H1 (cell line): ENCODE data around the gene CTCF. TPM values are rescaled to one million over a fixed set of nuclear protein-coding genes. Genes with fewer than 3 reads are reported as not detected.

Source experiments
- CTCF ChIA-PET: fragments of 300-600 bp; sonication (Branson Sonifier 250); formaldehyde crosslinking; loops from one replicate; lab custom pipeline; 2021; ENCODE audit not compliant: partially characterized antibody; lab: Charles Lee
- POLR2A ChIA-PET: fragments of 300-600 bp; sonication (Branson Sonifier 250); formaldehyde crosslinking; loops from one replicate; lab custom pipeline; 2021; ENCODE audit warnings: inconsistent platforms; ENCODE audit not compliant: partially characterized antibody; lab: Charles Lee
- DNase-seq, 2 experiments: peaks; one replicate each; pipeline versions ENCODE4 v3.0.0 to v3.0.0-alpha.2; 2010 to 2022; ENCODE audit warnings: low spot score in 2 of 2, low read depth in 1 of 2, mixed read lengths in 1 of 2
- FAIRE-seq: peaks from 2 replicates; lab custom pipeline; 2011; peaks lifted over from hg19 to GRCh38; lab: Jason Lieb, UNC
- H2AFZ ChIP-seq: 2 replicates; pipeline ENCODE4 v1.8.1; 2012; ENCODE audit warnings: low read length, inconsistent platforms
- H2AK5ac ChIP-seq: 2 replicates; pipeline ENCODE4 v1.6.1; 2013; ENCODE audit warnings: low read depth, low read length
- H2BK120ac ChIP-seq: replicated peaks from 2 replicates; pipeline ENCODE3; 2013; ENCODE audit warnings: low read depth, low read length, inconsistent platforms
- H2BK12ac ChIP-seq: 2 replicates; pipeline ENCODE4 v1.6.1; 2013; ENCODE audit warnings: low read depth, low read length
- H2BK15ac ChIP-seq: 2 replicates; pipeline ENCODE4 v1.6.1; 2013; ENCODE audit warnings: low read length
- H2BK20ac ChIP-seq: 2 replicates; pipeline ENCODE4 v1.6.1; 2013; ENCODE audit warnings: low read length
- H2BK5ac ChIP-seq: 2 replicates; pipeline ENCODE4 v1.6.1; 2013; ENCODE audit warnings: low read depth, low read length
- H3K14ac ChIP-seq: 2 replicates; pipeline ENCODE4 v1.6.1; 2013; ENCODE audit warnings: inconsistent platforms; ENCODE audit not compliant: insufficient read length
- H3K18ac ChIP-seq: 2 replicates; pipeline ENCODE4 v1.6.1; 2013; ENCODE audit warnings: low read length; ENCODE audit errors: extremely low read depth
- H3K23ac ChIP-seq: 2 replicates; pipeline ENCODE4 v1.6.1; 2013; ENCODE audit warnings: inconsistent platforms; ENCODE audit not compliant: insufficient read length
- H3K23me2 ChIP-seq: 2 replicates; pipeline ENCODE4 v1.6.1; 2013; ENCODE audit warnings: low read depth, low read length
- H3K27ac ChIP-seq: 2 replicates; pipeline ENCODE4 v1.6.1; 2011; ENCODE audit warnings: low read depth, low read length, inconsistent platforms
- H3K27me3 ChIP-seq, 4 experiments: replicated peaks in 1 of 4; 1 replicate in 1 of 4; 2 replicates in 3 of 4; pipeline versions ENCODE4 v1.6.1 to v1.8.1; 2011 to 2013; ENCODE audit warnings: low read length in 3 of 4, mild to moderate bottlenecking in 3 of 4, inconsistent platforms in 2 of 4, mixed read lengths in 2 of 4, moderate library complexity in 1 of 4; ENCODE audit not compliant: control insufficient read depth in 3 of 4, insufficient read depth in 3 of 4; ENCODE audit errors: extremely low read depth in 1 of 4
- H3K36me3 ChIP-seq, 4 experiments: 2 replicates each; pipeline versions ENCODE4 v1.6.1 to v1.8.1; 2011 to 2013; ENCODE audit warnings: mild to moderate bottlenecking in 4 of 4, low read length in 3 of 4, moderate library complexity in 2 of 4, control low read depth in 1 of 4, inconsistent platforms in 1 of 4; ENCODE audit not compliant: insufficient read depth in 4 of 4, control insufficient read depth in 2 of 4
- H3K4ac ChIP-seq: replicated peaks from 2 replicates; pipeline ENCODE3; 2013; ENCODE audit warnings: low read length, low read depth, mixed read lengths, inconsistent platforms; ENCODE audit not compliant: insufficient read length
- H3K4me1 ChIP-seq, 4 experiments: replicated peaks in 1 of 4; 1 replicate in 1 of 4; 2 replicates in 3 of 4; pipeline versions ENCODE4 v1.6.1 to v1.8.1; 2011 to 2013; ENCODE audit warnings: low read length in 3 of 4, inconsistent platforms in 2 of 4, mixed read lengths in 1 of 4; ENCODE audit not compliant: insufficient read depth in 4 of 4, control insufficient read depth in 3 of 4
- H3K4me2 ChIP-seq, 2 experiments: 2 replicates each; pipeline versions ENCODE4 v1.6.1 to v1.8.1; 2011 to 2013; ENCODE audit warnings: low read depth in 2 of 2, low read length in 2 of 2, control low read depth in 1 of 2, inconsistent platforms in 1 of 2, mild to moderate bottlenecking in 1 of 2; ENCODE audit not compliant: insufficient read depth in 1 of 2
- H3K4me3 ChIP-seq, 4 experiments: fragments of 200-600, 300-600 bp in 1 of 4; sonication (generic), shearing (Covaris generic), sonication (Bioruptor Twin) in 1 of 4; 2 replicates each; pipeline versions ENCODE4 v1.5.1 to v1.8.1; 2011 to 2016; ENCODE audit warnings: low read length in 4 of 4, low read depth in 3 of 4, control low read depth in 2 of 4, inconsistent platforms in 2 of 4, mild to moderate bottlenecking in 2 of 4, mixed read lengths in 1 of 4, moderate library complexity in 1 of 4; ENCODE audit not compliant: insufficient read depth in 2 of 4; ENCODE audit errors: extremely low read depth in 1 of 4
- H3K56ac ChIP-seq: replicated peaks from 2 replicates; pipeline ENCODE3; 2013; ENCODE audit warnings: low read depth, mild to moderate bottlenecking, mixed read lengths, low read length, inconsistent platforms; ENCODE audit not compliant: insufficient read length
- H3K79me1 ChIP-seq: 2 replicates; pipeline ENCODE4 v1.6.1; 2013; ENCODE audit warnings: low read depth, low read length, control low read depth
- H3K79me2 ChIP-seq, 2 experiments: 2 replicates each; pipeline versions ENCODE4 v1.6.1 to v1.8.1; 2012 to 2013; ENCODE audit warnings: low read length in 2 of 2, mild to moderate bottlenecking in 2 of 2, inconsistent platforms in 1 of 2; ENCODE audit not compliant: insufficient read depth in 2 of 2, control insufficient read depth in 1 of 2
- H3K9ac ChIP-seq, 4 experiments: replicated peaks in 1 of 4; 1 replicate in 1 of 4; 2 replicates in 3 of 4; pipeline versions ENCODE4 v1.6.1 to v1.8.1; 2011 to 2013; ENCODE audit warnings: low read depth in 3 of 4, low read length in 3 of 4, control low read depth in 2 of 4, mild to moderate bottlenecking in 2 of 4, moderate library complexity in 2 of 4, inconsistent platforms in 1 of 4; ENCODE audit errors: extremely low read depth in 1 of 4
- H3K9me3 ChIP-seq, 2 experiments: 2 replicates each; pipeline versions ENCODE4 v1.6.1 to v1.8.1; 2012 to 2013; ENCODE audit warnings: mild to moderate bottlenecking in 2 of 2, moderate library complexity in 2 of 2, control low read depth in 1 of 2, inconsistent platforms in 1 of 2, low read depth in 1 of 2, low read length in 1 of 2, mixed read lengths in 1 of 2; ENCODE audit not compliant: insufficient read depth in 2 of 2
- H4K20me1 ChIP-seq, 2 experiments: replicated peaks in 1 of 2; 2 replicates each; pipeline versions ENCODE3 to v1.8.1; 2011 to 2013; ENCODE audit warnings: inconsistent platforms in 2 of 2, low read length in 2 of 2, mild to moderate bottlenecking in 1 of 2; ENCODE audit not compliant: insufficient read depth in 2 of 2, control insufficient read depth in 1 of 2
- H4K5ac ChIP-seq: 2 replicates; pipeline ENCODE4 v1.6.1; 2013; ENCODE audit warnings: low read length, low read depth, mixed read lengths, inconsistent platforms; ENCODE audit not compliant: insufficient read length
- H4K8ac ChIP-seq: 2 replicates; pipeline ENCODE4 v1.8.0; 2013; ENCODE audit warnings: mild to moderate bottlenecking, moderate library complexity, low read length, inconsistent platforms; ENCODE audit not compliant: insufficient read depth; ENCODE audit errors: extremely low read depth
- H4K91ac ChIP-seq: replicated peaks from 2 replicates; pipeline ENCODE3; 2013; ENCODE audit warnings: low read length, mixed read lengths, inconsistent platforms; ENCODE audit not compliant: insufficient read length
- ATF2 ChIP-seq: IDR thresholded peaks from 2 replicates; pipeline ENCODE4 v1.6.1; 2012; ENCODE audit warnings: low read length, inconsistent platforms
- GTF2F1 ChIP-seq: IDR thresholded peaks from 2 replicates; pipeline ENCODE4 v1.6.1; 2012; ENCODE audit warnings: low read depth, low read length, improper control_type of control experiment, borderline replicate concordance
- POLR2AphosphoS5 ChIP-seq: IDR thresholded peaks from 2 replicates; pipeline ENCODE4 v1.6.1; 2011; ENCODE audit warnings: low read depth, low read length
- RBBP5 ChIP-seq: IDR thresholded peaks from 2 replicates; pipeline ENCODE4 v1.7.1; 2012; ENCODE audit warnings: low read depth, mild to moderate bottlenecking, inconsistent platforms, low read length, moderate library complexity, borderline replicate concordance
- SAP30 ChIP-seq: fragments of 300-600 bp; sonication (generic); IDR thresholded peaks from 2 replicates; pipeline ENCODE4 v1.7.1; 2012; ENCODE audit warnings: low read length, moderate library complexity, mild to moderate bottlenecking, inconsistent platforms; ENCODE audit not compliant: insufficient read depth, insufficient replicate concordance
- WGBS, 2 experiments: shearing (Covaris generic) in 1 of 2; methylation state at CpG; one replicate each; pipeline versions ENCODE4 v1.1.6 to v1.1.7; 2013 to 2015; ENCODE audit warnings: low lambda C conversion rate in 2 of 2, mixed read lengths in 2 of 2, inconsistent platforms in 1 of 2, low coverage in 1 of 2, missing lambda C conversion rate in 1 of 2; ENCODE audit not compliant: insufficient replicate concordance in 2 of 2, insufficient coverage in 1 of 2, insufficient read length in 1 of 2; ENCODE audit errors: extremely low coverage in 1 of 2, missing lambda C conversion rate in 1 of 2; 5-methylcytosine and 5-hydroxymethylcytosine counted together
- polyA plus RNA-seq, 7 experiments: library from polyadenylated mRNA; depleted of rRNA in 3 of 7; stranded (reverse) in 5 of 7; unstranded in 2 of 7; fragments of >200 nt in 5 of 7; fragments of 200-250 nt in 2 of 7; gene quantifications; 1 replicate in 5 of 7; 2 replicates in 1 of 7; 4 replicates in 1 of 7; pipeline versions ENCODE4 v1.2.1 to v1.2.3, GENCODE V29; 2011 to 2013; ENCODE audit warnings: missing spikeins in 2 of 7, mixed read lengths in 2 of 7
- total RNA-seq: library from RNA; stranded (reverse); fragmentation: NEBNext Ultra II Directional; extraction: Animal tissue kit (Norgen Biotek cat#: 25700); gene quantifications from 2 replicates; pipeline ENCODE4 v1.2.1, GENCODE V29; 2021

Gene CTCF
- total and polyA plus RNA-seq, 2 of the 8 experiments (the other 6 are each of a cell fraction or from before 2014, with no cell fraction given): 32.4 to 66.0 TPM

- DNase-seq: no peak
- CTCF ChIA-PET: interaction anchor here (0.8 to 10.6 kb wide), 18 partner anchors 8 to 169 kb away, joined by 3 to 165 read pairs (median 4); partner anchors contain the start of genes C16orf86, CARMIL2, CTCF and ENKD1
These were observed 17.3 kb upstream of the CTCF start for GRCh38 chr16:67544844-67545664.

More at GRCh38 chr16:67544844-67545664, 17.3 kb upstream of the CTCF start:
- Histone ChIP-seq H3K56ac (no peak overlapping the region), H3K36me3 (peaks cover 0 to 6% (median 0%) of the 10 kb centered on the region in 4 experiments; a peak in 2 of 8 replicates), H2AK5ac (no peak overlapping the region), H3K4me2 (no peak overlapping the region), H3K23me2 (no peaks in the 10 kb centered on the region), H2BK15ac (no peak overlapping the region), H3K9me3 (no peaks in the 10 kb centered on the region), H2AFZ (no peak overlapping the region), H3K27ac (no peak overlapping the region), H2BK20ac (no peak overlapping the region), H3K79me2 (no peaks in the 10 kb centered on the region), H3K9ac (no peak overlapping the region), H4K8ac (no peak overlapping the region; the same call in 1 of the 2 replicates), H4K91ac (no peak overlapping the region), H4K20me1 (peaks cover 4 to 16% of the 10 kb centered on the region in 2 experiments), H3K23ac (no peak overlapping the region), H3K18ac (no peak overlapping the region), H4K5ac (no peak overlapping the region), H2BK5ac (no peak overlapping the region), H2BK120ac (no peak overlapping the region), H3K4ac (no peak overlapping the region), H3K14ac (no peak overlapping the region), H3K79me1 (peaks cover 2% of the 10 kb centered on the region; the same call in 1 of the 2 replicates), H3K27me3 (peaks cover 5 to 16% (median 16%) of the 10 kb centered on the region in 4 experiments), H3K4me1 (peaks cover 0 to 4% (median 2%) of the 10 kb centered on the region in 4 experiments; a peak in 4 of 7 replicates), H3K4me3 (no peak overlapping the region), H2BK12ac (no peak overlapping the region)
- FAIRE-seq: no peak
- POLR2A ChIA-PET: interaction anchor here (1.1 to 11.9 kb wide), 5 partner anchors 8 to 16 kb away, joined by 3 to 105 read pairs (median 9); partner anchors contain the start of gene CTCF
- no peak for TF ChIP-seq GTF2F1
- TF ChIP-seq POLR2AphosphoS5: no peak
- no peak for TF ChIP-seq ATF2
- TF ChIP-seq SAP30: no peak
- no peak for TF ChIP-seq RBBP5
- 88% methylated on average over 13 of the region's 15 CpGs; no CpG with 5 or more reads in 1 of the 2 experiments for WGBS, 2 experiments
